ENCODE data around the gene STIMATE. TPM values are rescaled to one million over a fixed set of nuclear protein-coding genes. Genes with fewer than 3 reads are reported as not detected.

Gene STIMATE
- total RNA-seq, 4 donors from 2014 or later: 20.6 to 64.6 (median 27.8) TPM

DNA sequence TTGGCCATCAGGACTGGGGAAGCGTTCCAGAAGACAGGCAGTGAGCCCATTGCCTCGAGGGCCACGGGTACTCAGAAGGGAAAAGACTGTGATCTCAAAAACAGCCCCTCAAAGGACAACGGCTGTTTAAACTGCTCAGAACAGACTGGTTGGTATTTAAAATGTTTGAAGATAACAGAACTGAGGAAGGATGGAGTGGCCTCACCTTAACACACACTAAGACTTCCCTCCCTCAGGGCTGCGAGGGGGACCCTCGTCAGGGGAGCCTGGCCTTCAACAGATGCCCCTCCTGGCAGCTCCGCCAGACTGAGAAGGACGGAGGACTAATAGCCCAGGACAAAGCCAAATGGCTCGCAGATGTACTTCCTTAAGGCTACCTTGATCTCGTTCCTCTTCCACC lies 2.6 kb downstream of the STIMATE start:
- Histone ChIP-seq H3K27me3 (no peaks in the 10 kb centered on the region), H3K4me1 (peaks cover 58 to 63% of the 10 kb centered on the region in 2 donors), H3K4me3 (no peak overlapping the region), H3K36me3 (no peaks in the 10 kb centered on the region), H3K9me3 (no peaks in the 10 kb centered on the region), H3K27ac (peak overlapping the region; percentile 77 to 85 (median 82))
- DNase-seq: no peak
- intact Hi-C loops (cut with DNase I; ENCODE audit: low total_unique reads): loop anchor here (5.0 kb wide), 4 partner anchors 62 to 207 kb away; partner anchors contain the start of genes GNL3, ITIH4, NEK4 and PBRM1
- ATAC-seq: no peak
- in situ Hi-C loops (cut with MboI; ENCODE audit: low sequenced_read_pairs in 4 of 4): no loop called here
- TF ChIP-seq POLR2A (IDR thresholded peaks at IDR 0.05): no peak
- TF ChIP-seq CTCF (IDR thresholded peaks at IDR 0.05 in 4 of 5, conservative IDR thresholded peaks at IDR 0.05 in 1 of 5): no peak

DNA sequence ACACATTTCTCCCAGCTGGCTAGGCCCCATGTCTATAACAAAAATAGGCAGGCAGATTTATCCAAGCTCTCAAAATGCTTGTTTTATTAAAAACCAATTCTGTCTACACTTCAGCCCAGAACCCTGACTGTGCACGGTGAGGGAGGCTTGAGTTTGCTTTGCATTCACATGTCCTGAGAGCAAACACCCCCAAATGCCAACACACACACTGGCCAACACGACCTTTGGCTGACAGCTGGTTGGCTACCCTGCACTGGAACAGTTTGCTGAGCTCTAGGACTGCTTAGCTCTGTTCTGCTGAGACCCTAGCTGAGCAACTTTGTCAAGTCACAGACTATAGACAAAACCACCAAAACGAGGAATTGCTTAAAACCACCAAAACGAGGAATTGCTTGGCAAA lies 3.6 kb downstream of the STIMATE start:
- peak overlapping the region; percentile 77 to 85 (median 82) for H3K27ac ChIP-seq
- H3K9me3 ChIP-seq: no peaks in the 10 kb centered on the region
- in situ Hi-C loops (cut with MboI; ENCODE audit: low sequenced_read_pairs in 4 of 4) (no loop called here), intact Hi-C loops (cut with DNase I; ENCODE audit: low total_unique reads) (loop anchor here (5.0 kb wide), 1 partner anchor 84 kb away; no protein-coding TSS in a partner anchor)
- ATAC-seq (peak in 1 of 2 donors; percentile 17), DNase-seq (peak in 1 of 2 donors; percentile 31)
- peak overlapping the region in 1 of 4 donors; percentile 35 for H3K4me3 ChIP-seq
- H3K36me3 ChIP-seq: no peaks in the 10 kb centered on the region
- TF ChIP-seq POLR2A (IDR thresholded peaks at IDR 0.05): no peak
- TF ChIP-seq CTCF (IDR thresholded peaks at IDR 0.05 in 4 of 5, conservative IDR thresholded peaks at IDR 0.05 in 1 of 5): no peak
- no peaks in the 10 kb centered on the region for H3K27me3 ChIP-seq
- H3K4me1 ChIP-seq: peaks cover 58 to 63% of the 10 kb centered on the region in 2 donors

- DNase-seq: no peak
- no peaks in the 10 kb centered on the region for H3K36me3 ChIP-seq
- H3K4me1 ChIP-seq: peaks cover 54 to 60% of the 10 kb centered on the region in 2 donors
- H3K27ac ChIP-seq: peak overlapping the region; percentile 77 to 85 (median 82)
- H3K9me3 ChIP-seq: no peaks in the 10 kb centered on the region
- in situ Hi-C loops (cut with MboI; ENCODE audit: low sequenced_read_pairs in 4 of 4): no loop called here
- H3K4me3 ChIP-seq: peak overlapping the region; percentile 15 to 35 (median 34)
- intact Hi-C loops (cut with DNase I; ENCODE audit: low total_unique reads): loop anchor here (5.0 kb wide), 1 partner anchor 85 kb away; no protein-coding TSS in a partner anchor
- H3K27me3 ChIP-seq: no peaks in the 10 kb centered on the region
- TF ChIP-seq POLR2A (IDR thresholded peaks at IDR 0.05) (no peak), CTCF (IDR thresholded peaks at IDR 0.05 in 4 of 5, conservative IDR thresholded peaks at IDR 0.05 in 1 of 5) (peak in 1 of 5 experiments; percentile 31)
- peak; percentile 52 for ATAC-seq
These were observed 4.6 kb downstream of the STIMATE start for GRCh38 chr3:52892625-52893311.

GRCh38 chr3:52892290-52892624 lies 5.1 kb downstream of the STIMATE start:
- intact Hi-C loops (cut with DNase I; ENCODE audit: low total_unique reads): loop anchor here (5.0 kb wide), 1 partner anchor 85 kb away; no protein-coding TSS in a partner anchor
- Histone ChIP-seq H3K27me3 (no peaks in the 10 kb centered on the region), H3K4me3 (peak overlapping the region in 2 of 4 donors; percentile 33 to 35), H3K27ac (peak overlapping the region; percentile 77 to 85 (median 82)), H3K36me3 (no peaks in the 10 kb centered on the region), H3K9me3 (no peaks in the 10 kb centered on the region), H3K4me1 (peaks cover 53 to 58% of the 10 kb centered on the region in 2 donors)
- in situ Hi-C loops (cut with MboI; ENCODE audit: low sequenced_read_pairs in 4 of 4): no loop called here
- TF ChIP-seq CTCF (IDR thresholded peaks at IDR 0.05 in 4 of 5, conservative IDR thresholded peaks at IDR 0.05 in 1 of 5) (no peak), POLR2A (IDR thresholded peaks at IDR 0.05) (no peak)
- DNase-seq (peak in 1 of 2 donors; percentile 27), ATAC-seq (no peak)

Data from gastrocnemius medialis (tissue), 4 donors.